ENCODE measurements around the gene SERINC5.
"Not testable (repeated sequence)": the region's sequence is repeated elsewhere in the genome, so short reads cannot be mapped to it uniquely, and the experiment has no call there.

Gene SERINC5

GRCh38 chr5:80168388-80169028, 87.3 kb downstream of the SERINC5 start:
- no peak for DNase-seq (ENCODE audit: low read depth)

GRCh38 chr5:80165452-80165851, 90.4 kb downstream of the SERINC5 start:
- no peak for DNase-seq (ENCODE audit: low read depth)

- DNase-seq (ENCODE audit: low read depth), result no peak
These were observed 94.7 kb downstream of the SERINC5 start for GRCh38 chr5:80161165-80161564.

- no peak for DNase-seq (ENCODE audit: low read depth)
These were observed 95.6 kb downstream of the SERINC5 start for GRCh38 chr5:80160242-80160641.

- DNase-seq (ENCODE audit: low read depth), result no peak
These were observed 96.6 kb downstream of the SERINC5 start for GRCh38 chr5:80159133-80159815.

- peak; percentile 90 for DNase-seq (ENCODE audit: low read depth)
These were observed 99.7 kb downstream of the SERINC5 start for GRCh38 chr5:80156156-80156555.

- DNase-seq (ENCODE audit: low read depth), result no peak
These were observed 101.1 kb downstream of the SERINC5 start for GRCh38 chr5:80154749-80155148.

- DNase-seq (ENCODE audit: low read depth), result not testable (repeated sequence)
These were observed 101.6 kb downstream of the SERINC5 start for GRCh38 chr5:80154289-80154688.

GRCh38 chr5:80153586-80154126, 102.2 kb downstream of the SERINC5 start:
- no peak for DNase-seq (ENCODE audit: low read depth)

GRCh38 chr5:80152778-80153177, 103.1 kb downstream of the SERINC5 start:
- DNase-seq (ENCODE audit: low read depth), result no peak

GRCh38 chr5:80151890-80152289, 104.0 kb downstream of the SERINC5 start:
- no peak for DNase-seq (ENCODE audit: low read depth)

- no peak for DNase-seq (ENCODE audit: low read depth)
These were observed 105.1 kb downstream of the SERINC5 start for GRCh38 chr5:80150731-80151130.

- no peak for DNase-seq (ENCODE audit: low read depth)
These were observed 106.7 kb downstream of the SERINC5 start for GRCh38 chr5:80149161-80149609.

GRCh38 chr5:80147119-80147815, 108.6 kb downstream of the SERINC5 start:
- no peak for DNase-seq (ENCODE audit: low read depth)

GRCh38 chr5:80146046-80146445, 109.8 kb downstream of the SERINC5 start:
- no peak for DNase-seq (ENCODE audit: low read depth)

GRCh38 chr5:80143491-80143890, 112.4 kb downstream of the SERINC5 start:
- DNase-seq (ENCODE audit: low read depth), result no peak

GRCh38 chr5:80142996-80143395, 112.9 kb downstream of the SERINC5 start:
- DNase-seq (ENCODE audit: low read depth), result no peak

- DNase-seq (ENCODE audit: low read depth), result peak; percentile 52
These were observed 114.2 kb downstream of the SERINC5 start for GRCh38 chr5:80141681-80142080.

- DNase-seq (ENCODE audit: low read depth), result peak; percentile 65
These were observed 114.6 kb downstream of the SERINC5 start for GRCh38 chr5:80141147-80141671.

GRCh38 chr5:80140496-80140895, 115.4 kb downstream of the SERINC5 start:
- DNase-seq (ENCODE audit: low read depth), result no peak

- no peak for DNase-seq (ENCODE audit: low read depth)
These were observed 116.3 kb downstream of the SERINC5 start for GRCh38 chr5:80139466-80139972.

- DNase-seq (ENCODE audit: low read depth), result no peak
These were observed 117.4 kb downstream of the SERINC5 start for GRCh38 chr5:80138486-80138885.
